Adrenal gland (tissue), 5 donors: ENCODE data around the gene CCDC74B.
"Not testable (repeated sequence)": the region's sequence is repeated elsewhere in the genome, so short reads cannot be mapped to it uniquely, and the experiment has no call there.

ENCODE experiments used
- POLR2A ChIP-seq, 2 donors: fragments of 450-650 bp; IDR thresholded peaks; one replicate each; pipeline ENCODE4 v1.6.1; 2017; ENCODE audit warnings: antibody characterized with exemption in 2 of 2, mild to moderate bottlenecking in 2 of 2, moderate library complexity in 1 of 2
- TF ChIP-seq, protein P1 (sequence below), 6 experiments: fragments of 450-650 bp in 4 of 6; fragments of 200-600 bp in 2 of 6; sonication (generic) in 1 of 6; IDR thresholded peaks; 1 replicate in 5 of 6; 2 replicates in 1 of 6; pipeline versions ENCODE4 v1.5.1 to v1.8.0; 2016 to 2021; ENCODE audit warnings: antibody characterized with exemption in 6 of 6, mild to moderate bottlenecking in 2 of 6, moderate library complexity in 1 of 6
- donor health status: DM: no; HTN: no; CAD: no.

DNA sequence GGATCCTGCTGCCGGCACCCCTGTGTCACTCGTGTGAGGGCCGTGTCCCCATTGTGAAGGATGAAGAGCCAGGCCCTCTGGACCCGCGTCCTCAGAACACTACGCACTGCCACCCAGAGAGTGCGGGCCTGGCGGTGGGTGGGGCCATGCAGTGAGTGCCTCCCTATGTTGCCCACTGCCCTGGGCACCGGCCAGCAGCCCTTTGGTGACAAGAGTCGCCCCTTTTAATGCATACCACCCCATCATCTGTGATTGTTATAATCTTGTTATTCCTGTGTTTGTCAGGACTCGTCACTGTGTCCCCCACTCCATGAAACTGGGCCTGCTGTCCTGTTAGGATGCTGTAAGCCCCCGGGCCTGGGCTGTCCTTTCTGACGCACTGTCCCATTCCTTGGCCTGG lies 6.6 kb downstream of the CCDC74B start:
- TF ChIP-seq, protein P1, sequence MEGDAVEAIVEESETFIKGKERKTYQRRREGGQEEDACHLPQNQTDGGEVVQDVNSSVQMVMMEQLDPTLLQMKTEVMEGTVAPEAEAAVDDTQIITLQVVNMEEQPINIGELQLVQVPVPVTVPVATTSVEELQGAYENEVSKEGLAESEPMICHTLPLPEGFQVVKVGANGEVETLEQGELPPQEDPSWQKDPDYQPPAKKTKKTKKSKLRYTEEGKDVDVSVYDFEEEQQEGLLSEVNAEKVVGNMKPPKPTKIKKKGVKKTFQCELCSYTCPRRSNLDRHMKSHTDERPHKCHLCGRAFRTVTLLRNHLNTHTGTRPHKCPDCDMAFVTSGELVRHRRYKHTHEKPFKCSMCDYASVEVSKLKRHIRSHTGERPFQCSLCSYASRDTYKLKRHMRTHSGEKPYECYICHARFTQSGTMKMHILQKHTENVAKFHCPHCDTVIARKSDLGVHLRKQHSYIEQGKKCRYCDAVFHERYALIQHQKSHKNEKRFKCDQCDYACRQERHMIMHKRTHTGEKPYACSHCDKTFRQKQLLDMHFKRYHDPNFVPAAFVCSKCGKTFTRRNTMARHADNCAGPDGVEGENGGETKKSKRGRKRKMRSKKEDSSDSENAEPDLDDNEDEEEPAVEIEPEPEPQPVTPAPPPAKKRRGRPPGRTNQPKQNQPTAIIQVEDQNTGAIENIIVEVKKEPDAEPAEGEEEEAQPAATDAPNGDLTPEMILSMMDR (IDR thresholded peaks at IDR 0.05): not testable (repeated sequence)
- not testable (repeated sequence) for TF ChIP-seq POLR2A (IDR thresholded peaks at IDR 0.05)
